GM10248 (cell line): ENCODE results near the gene EXOC6.

Experiments used
- CTCF ChIA-PET: fragments of 300-600 bp; sonication (Branson Sonifier 250); formaldehyde crosslinking; extraction: SDS; loops from one replicate; lab custom pipeline; 2021; ENCODE audit warnings: antibody characterized with exemption; lab: Yijun Ruan, JAX
- POLR2A ChIA-PET: fragments of 350-650 bp; sonication (Branson Sonifier 250); formaldehyde crosslinking; extraction: SDS; loops from one replicate; lab custom pipeline; 2020; ENCODE audit warnings: antibody characterized with exemption; lab: Yijun Ruan, JAX
- DNase-seq: peaks from one replicate; pipeline ENCODE4 v3.0.0; 2012; ENCODE audit errors: extremely low spot score
- CTCF ChIP-seq: IDR thresholded peaks from 2 replicates; pipeline ENCODE4 v1.5.1; 2012; ENCODE audit warnings: mild to moderate bottlenecking, low read depth; ENCODE audit errors: extremely low read depth, missing control alignments, control extremely low read depth

EXOC6 gene

GRCh38 chr10:93103953-93104352 is 255.6 kb downstream of the EXOC6 start:
- CTCF ChIA-PET: interaction anchor here (2.6 kb wide), 1 partner anchor 12 kb away, joined by 14 read pairs; no protein-coding TSS in a partner anchor
- no peak for DNase-seq
- no peak for TF ChIP-seq CTCF
- POLR2A ChIA-PET: no interaction called here

GRCh38 chr10:93106631-93107072 is 258.3 kb downstream of the EXOC6 start:
- ChIA-PET POLR2A (no interaction called here), CTCF (interaction anchor here (0.7 to 2.6 kb wide), 3 partner anchors 9 to 251 kb away, joined by 3 to 14 read pairs (median 3); no protein-coding TSS in a partner anchor)
- DNase-seq: no peak
- TF ChIP-seq CTCF: no peak
